ENCODE data around the gene SNX25.

The SNX25 gene

DNA sequence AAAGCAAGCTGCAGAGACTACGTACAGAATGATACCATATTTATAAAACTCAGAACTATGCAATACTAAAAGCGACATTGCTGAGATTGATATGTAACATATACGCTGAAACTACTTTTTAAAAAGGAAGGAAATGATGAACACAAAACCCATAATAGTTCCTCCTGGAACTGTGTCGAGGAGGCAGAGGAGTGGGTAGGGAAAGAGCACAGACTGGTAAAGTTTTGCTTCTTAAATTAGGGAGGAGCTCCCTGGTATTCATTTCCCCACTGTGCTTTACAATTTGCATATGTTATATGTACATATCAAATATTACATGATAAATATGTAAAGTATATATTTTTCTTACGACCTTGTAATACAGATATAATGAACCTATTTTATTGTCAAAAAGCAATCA is 202.5 kb downstream of the SNX25 start:
- no peak for DNase-seq (ENCODE audit: low spot score)

DNA sequence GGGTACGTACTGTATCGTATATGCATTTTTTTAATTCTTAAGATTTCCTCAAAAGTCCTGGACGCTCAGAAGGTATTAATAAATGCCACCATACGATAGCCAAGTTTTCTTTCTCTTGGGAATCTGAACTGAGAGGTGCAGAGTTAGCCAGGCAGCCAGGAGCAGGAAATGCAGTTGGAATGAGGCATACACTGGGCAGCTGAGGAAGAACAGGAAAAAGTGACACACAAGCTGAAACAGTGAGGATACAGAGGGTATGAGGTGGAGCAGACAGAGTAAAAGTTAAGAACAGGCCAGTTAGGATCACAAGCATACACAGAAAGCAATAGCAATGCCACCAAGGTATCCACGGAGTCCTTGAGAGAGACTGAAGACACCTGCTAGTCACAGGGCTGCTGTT is 203.0 kb downstream of the SNX25 start:
- DNase-seq (ENCODE audit: low spot score) = no peak
